Stimulated activated CD4-positive, alpha-beta T cell treated with anti-CD3 and anti-CD28 coated beads, Interleukin-15, amount 100 ng/mL, for 48 hours (primary cell): ENCODE measurements around the gene MARCHF2.
"Not testable (repeated sequence)": the region's sequence is repeated elsewhere in the genome, so short reads cannot be mapped to it uniquely, and the experiment has no call there.

ENCODE experiments used
- DNase-seq, 2 donors: peaks; one replicate each; pipeline ENCODE4 v3.0.0-alpha.2; 2020; ENCODE audit warnings: low read depth in 2 of 2

Gene MARCHF2

GRCh38 chr19:8410718-8411117 lies 2.4 kb upstream of the MARCHF2 start:
- DNase-seq, result not testable (repeated sequence)

GRCh38 chr19:8413629-8413995 lies 507 bp downstream of the MARCHF2 start:
- DNase-seq, result no peak

DNA sequence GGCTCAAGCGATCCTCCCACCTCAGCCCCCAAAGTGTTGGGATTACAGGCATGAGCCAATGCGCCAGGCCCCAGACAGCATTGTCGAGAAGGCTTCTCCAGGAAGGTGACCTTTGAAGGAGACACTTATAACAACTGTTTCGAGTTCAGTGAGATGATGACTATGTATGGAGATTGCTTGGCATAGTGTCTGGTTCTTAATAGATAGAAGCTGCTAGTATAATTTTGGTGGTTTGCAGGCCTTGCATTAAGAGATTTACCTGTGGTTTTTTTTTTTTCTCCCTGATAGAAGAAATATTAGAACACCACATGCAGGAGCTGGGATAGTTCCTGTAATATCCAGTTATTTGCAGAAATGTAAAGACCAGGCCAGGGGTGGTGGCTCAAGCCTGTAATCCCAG lies 3.7 kb downstream of the MARCHF2 start:
- no peak for DNase-seq

DNA sequence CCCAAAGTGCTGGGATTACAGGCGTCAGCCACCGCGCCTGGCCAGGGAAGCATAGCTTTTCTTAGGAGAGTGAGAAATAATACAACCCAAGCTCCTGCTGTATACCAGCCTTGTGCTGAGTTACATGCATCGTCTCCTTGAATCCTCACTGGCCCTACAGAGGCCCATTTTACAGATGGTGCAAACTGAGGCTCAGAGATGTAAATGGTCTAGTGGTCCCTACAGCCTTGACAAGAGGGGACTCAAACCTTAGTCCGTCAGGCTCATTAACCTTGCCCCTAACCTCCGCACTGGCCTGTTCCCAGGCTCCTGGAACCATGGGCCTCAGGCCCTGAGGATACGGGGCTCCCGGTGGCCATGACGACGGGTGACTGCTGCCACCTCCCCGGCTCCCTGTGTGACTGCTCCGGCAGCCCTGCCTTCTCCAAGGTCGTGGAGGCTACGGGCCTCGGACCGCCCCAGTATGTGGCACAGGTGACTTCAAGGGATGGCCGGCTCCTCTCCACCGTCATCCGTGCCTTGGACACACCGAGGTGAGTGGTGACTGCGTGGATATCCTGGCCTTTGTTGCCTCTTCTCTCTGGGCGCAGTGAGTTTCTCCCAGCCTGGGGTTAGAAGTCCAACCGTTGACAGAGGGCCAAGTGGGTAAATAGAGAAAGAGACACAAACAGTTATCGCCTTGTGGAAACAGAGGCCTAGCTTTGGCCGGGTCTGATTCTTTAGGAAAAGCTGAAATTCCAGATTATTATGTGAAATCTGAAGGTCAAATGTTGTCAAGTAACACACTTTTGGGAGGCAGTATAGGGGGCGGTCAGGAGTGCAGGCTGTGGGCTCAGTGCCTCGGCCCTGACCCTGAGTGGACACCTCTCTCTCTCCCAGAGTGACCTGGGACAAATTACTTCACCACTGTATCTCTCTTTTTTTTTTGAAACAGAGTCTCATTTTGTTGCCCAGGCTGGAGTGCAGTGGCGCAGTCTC lies 8.7 kb downstream of the MARCHF2 start:
- no peak for DNase-seq

DNA sequence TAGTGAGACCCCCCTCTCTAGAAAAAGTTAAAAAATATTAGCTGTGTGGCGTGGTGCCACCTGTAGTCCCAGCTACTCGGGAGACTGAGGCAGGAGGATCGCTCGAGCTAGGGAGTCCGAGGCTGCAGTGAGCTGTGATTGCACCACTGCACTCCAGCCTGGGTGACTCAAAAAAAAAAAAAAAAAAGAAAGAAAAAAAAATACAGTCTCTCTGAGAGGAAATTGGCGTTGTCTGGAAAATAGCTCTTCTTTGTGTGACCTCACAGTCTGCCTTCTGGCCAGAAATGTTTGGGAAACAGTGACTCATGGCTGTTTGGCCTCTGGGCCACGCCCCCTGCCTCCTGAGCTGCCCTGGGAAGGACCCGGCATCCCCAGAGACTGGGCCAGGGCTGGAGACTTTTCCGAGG lies 10.7 kb downstream of the MARCHF2 start:
- DNase-seq, result no peak

DNA sequence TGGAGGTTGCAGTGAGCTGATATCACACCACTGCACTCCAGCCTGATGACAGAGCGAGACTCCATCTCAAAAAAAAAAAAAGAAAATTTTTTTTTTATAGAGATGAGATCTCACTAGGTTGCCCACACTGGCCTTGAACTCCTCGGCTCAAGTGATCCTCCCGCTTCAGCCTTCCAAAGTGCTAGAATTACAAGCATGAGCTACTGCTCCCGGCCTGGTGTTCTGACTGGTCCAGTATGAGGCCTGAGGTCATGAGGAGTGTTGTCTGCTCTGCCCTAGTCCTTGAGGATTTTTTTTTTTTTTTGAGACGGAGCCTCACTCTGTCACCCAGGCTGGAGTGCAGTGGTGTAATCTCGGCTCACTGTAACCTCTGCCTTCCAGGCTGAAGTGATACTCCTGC lies 12.2 kb downstream of the MARCHF2 start:
- not testable (repeated sequence) for DNase-seq

DNA sequence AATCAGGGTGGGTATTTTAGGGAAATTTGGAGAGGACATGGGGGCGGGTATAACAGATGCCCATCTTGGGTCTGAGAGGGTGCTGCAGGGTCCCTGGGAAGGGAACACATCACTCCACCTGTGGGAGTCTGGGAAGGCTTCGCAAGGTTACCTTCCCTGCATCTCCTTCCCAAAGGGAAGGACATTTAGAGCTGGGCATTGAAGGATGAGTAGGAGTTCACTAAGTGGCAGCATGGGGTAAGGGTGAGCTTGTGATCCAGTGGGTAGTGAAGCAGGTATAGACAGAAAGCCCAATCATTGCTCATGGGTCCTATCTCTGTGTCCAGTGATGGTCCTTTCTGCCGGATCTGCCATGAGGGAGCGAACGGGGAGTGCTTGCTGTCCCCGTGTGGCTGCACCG lies 13.2 kb downstream of the MARCHF2 start:
- DNase-seq, result no peak

- no peak for DNase-seq
Observed at GRCh38 chr19:8429044-8429443, 15.9 kb downstream of the MARCHF2 start.

GRCh38 chr19:8429826-8430225 lies 16.7 kb downstream of the MARCHF2 start:
- no peak for DNase-seq

DNA sequence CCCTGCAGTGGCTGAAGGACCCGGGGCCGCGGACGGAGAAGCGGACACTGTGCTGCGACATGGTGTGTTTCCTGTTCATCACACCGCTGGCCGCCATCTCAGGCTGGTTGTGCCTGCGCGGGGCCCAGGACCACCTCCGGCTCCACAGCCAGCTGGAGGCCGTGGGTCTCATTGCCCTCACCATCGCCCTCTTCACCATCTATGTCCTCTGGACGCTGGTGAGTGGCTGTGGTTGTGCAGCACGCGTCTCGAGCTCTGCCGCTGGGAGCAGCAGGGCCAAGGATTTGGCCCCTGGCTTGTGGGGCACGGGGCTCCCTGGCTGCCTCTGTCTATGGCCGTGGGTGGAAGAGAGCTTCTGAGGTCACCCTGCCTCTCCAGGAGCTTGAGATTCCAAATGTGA lies 17.5 kb downstream of the MARCHF2 start:
- DNase-seq, result no peak

DNA sequence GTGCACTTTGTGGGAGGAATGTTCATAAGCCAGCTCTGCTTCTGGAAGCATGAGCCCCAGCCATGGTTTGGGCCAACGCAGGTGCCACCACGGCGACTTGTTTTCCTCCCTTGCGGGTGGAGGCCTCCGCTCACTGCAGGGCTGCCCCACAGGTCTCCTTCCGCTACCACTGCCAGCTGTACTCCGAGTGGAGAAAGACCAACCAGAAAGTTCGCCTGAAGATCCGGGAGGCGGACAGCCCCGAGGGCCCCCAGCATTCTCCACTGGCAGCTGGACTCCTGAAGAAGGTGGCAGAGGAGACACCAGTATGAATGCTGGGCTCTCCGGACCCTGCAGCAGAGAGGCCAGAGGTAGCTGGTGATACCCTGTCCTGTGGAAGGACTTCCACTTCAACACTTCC lies 25.1 kb downstream of the MARCHF2 start:
- DNase-seq, result no peak

- no peak for DNase-seq
Observed at GRCh38 chr19:8441725-8442544, 28.8 kb downstream of the MARCHF2 start.

DNA sequence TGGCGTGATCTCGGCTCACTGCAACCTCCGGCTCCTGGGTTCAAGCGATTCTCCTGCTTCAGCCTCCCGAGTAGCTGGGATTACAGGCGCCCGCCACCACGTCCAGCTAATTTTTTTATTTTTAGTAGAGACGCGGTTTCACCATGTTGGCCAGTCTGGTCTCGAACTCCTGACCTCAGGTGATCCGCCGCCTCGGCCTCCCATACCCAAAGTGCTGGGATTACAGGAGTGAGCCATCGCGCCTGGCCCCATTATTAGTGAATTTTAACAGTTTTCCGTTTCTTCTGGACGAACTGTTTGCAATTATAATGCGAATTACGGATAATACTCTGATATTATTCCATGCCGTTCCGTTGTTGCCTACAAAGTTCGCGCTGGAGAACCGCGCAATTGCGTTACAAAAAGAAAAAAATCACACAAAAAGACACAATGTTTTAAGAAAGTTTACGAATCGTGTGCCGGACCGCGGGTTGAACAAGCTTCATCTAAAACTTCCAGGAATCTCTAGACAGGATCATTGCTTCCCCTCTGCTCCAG lies 31.1 kb downstream of the MARCHF2 start:
- not testable (repeated sequence) for DNase-seq

DNA sequence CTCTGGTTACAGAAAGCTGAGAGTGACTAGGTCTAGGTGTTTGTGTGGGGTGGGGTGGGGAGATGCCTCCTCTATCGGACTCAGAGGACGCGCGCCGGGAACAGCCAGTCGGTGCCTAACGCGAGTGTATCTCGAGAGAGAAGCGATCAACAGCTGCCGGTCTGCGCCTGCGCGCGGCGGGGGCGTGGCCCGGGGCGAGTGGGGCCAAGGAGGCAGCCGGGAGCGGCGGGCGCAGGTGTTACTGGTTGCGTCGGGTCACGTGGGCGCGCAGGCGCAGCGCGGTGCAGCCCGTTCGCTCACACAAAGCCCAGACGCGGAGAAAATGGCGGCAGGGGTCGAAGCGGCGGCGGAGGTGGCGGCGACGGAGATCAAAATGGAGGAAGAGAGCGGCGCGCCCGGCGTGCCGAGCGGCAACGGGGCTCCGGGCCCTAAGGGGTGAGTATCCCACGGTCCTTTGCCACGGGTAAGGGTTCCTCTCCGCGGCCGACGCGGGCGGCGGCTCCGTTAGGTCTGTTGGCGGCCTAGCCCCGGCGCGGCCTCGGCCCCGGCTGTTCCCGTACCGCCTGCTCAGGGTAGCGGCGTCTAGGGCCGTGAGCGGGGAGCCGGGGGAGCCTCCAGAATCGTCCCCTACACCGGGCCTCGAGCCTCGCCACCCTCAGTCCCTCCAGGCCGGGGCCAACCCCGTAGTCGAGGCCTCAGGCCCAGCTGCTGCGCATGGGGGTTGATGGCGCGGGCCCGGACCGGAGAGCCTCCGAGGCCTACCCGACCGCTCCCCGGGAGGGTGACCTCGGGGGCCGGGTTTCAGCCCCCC lies 31.8 kb downstream of the MARCHF2 start, which contains the start of gene HNRNPM:
TSS of gene HNRNPM (plus strand) at position 299 of the 811 bp plus-strand sequence. CDS start at position 323, 24 bp downstream.
- DNase-seq, result peak; percentile 99 to 100

DNA sequence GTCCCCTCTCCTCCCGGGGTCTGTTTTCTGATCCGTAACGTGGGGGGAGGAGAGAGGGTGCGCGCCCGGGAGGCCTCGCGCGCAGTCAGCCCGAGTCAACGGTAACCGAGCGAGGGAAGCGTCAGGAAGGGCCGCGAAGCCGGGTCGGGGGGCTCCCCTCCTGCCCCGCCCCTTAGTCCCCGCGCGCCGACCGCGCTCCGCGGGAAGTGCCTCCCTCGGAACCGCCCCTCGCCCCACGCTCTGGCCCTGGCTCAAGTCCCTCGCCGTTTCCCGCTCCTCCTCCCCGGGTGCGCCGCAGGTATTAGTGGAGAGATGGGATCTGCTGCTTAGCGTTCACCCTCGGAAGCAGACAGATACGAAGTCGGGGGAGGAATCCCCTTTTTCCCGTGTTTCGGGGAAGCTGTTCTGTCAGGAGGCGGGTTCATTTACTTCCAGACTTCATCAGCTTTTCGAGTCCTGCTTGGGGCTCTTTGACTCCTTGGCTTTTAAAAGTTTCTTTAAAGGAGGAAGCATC lies 32.4 kb downstream of the MARCHF2 start:
- DNase-seq, result no peak

DNA sequence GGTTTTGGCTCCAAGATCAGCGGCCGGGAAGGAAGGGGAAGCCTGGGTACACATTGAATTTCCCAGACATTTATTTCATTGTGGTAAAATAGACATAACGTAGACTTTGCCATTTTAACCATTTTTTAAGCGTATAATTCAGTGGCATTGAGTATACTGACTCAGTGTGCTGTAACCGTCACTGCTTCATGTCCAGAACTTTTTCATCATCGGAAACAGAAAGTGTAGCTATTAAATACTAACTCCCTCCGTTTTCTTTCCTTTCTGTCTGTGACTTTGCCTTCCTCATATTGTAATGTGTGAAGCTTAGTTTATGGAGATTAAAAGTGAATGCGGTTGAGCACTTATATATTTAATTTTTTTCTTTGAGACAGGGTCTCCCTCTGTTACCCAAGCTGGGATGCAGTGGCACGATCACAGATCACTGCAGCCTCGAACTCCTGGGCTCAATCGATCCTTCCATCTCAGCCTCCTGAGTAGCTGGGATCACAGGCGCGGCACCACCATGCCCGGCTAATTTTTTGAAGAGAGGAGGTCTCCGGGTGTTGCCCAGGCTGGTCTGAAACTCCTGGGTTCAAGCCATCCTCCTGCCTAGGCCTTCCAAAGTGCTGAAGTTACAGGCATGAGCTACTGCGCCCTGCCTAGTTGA lies 33.1 kb downstream of the MARCHF2 start:
- no peak for DNase-seq

DNA sequence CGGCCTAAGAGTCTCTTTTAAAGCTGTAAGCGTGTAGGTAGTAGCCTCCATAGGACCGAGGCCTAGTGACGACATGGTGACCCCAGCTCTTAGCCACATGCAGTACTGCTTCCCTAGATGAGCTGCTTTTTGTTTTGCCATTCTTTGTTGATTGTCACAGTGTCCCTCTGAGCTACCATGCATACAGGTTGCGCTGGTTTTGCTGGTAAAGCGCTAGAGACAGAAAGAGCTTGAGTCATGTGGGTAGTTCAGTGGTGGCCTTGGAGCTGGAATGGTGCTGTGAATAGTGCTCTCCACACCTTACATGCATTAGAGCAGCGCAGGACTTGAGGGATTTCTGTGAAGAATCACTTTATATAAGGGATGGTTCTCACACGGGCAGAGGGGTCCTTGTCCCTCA lies 36.7 kb downstream of the MARCHF2 start:
- no peak for DNase-seq

DNA sequence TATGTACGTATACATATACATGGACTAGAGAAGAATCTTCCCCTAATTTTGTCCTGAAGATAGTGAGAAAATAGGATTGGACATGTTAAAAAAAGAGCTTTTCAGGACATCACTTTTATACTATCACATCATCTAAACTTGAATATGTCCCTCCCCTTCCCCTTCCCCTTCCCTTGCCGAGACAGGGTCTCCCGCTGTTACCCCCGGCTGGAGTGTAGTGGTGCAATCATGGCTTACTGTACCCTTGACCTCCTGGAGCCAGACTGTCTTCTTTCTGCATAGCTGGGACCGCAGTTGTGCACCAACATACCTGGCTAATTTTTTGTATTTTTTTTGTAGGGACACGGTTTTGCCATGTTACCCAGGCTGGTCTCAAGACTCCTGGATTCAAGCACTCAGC lies 38.3 kb downstream of the MARCHF2 start:
- DNase-seq, result no peak

DNA sequence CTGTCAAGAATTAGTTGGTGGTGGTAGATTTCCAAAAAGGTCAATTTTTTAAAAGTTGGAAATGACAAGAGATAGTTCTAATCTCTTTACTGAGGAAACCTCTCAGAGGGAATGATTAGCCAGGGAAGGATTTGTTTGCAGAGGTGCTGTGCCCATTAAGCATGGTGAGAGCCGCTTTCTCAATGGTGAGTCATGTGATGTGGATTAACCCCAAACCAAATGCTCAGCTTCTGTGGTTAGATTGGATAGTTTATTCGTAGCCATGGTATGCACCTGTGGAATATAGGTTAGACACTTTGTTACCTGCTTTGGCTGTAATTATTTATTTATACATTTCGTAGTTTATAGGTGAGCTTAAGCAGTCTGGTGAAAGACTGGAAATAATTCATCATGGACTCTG lies 38.8 kb downstream of the MARCHF2 start:
- no peak for DNase-seq

DNA sequence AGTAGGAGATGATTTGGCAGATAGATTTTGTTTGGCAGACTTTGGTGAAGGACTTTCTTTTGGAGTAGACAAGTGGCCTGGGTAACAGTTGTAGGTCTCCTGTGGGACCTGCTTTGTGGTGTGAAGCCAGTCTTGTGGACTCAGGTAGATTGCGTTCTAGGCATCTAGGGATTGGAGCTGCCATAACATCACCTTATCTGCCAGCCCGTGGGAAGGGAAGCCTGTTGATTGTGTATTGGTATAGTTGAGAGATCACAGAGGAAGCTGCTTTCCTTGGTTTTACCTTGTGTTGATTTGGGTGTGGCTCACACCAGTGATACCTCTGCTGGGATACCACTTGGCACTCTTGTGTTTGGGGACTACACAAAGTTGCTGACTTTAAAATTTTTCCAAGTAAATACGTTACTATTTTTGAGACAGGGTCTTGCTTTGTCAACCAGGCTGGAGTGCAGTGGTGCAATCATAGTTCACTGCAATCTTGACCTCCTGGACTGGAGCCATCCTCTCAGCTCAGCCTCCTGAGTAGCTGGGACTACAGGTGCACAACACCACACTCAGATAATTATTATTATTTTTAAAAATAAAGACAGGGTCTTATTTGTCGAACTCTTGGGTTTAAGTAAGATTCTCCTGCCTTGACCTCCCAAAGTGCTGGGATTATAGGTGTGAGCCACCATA lies 39.5 kb downstream of the MARCHF2 start:
- DNase-seq, result no peak
